IMR-90 (cell line): ENCODE data around the gene ZYG11A. TPM values are rescaled to one million over a fixed set of nuclear protein-coding genes. Genes with fewer than 3 reads are reported as not detected.

Source experiments
- ATAC-seq: fragments of 200-7000 bp; cut with Tn5 transposase; 2 replicates; pipeline ENCODE4 v1.9.1; 2020; ENCODE audit warnings: low read depth, mild to moderate bottlenecking, moderate library complexity
- BruUV-seq: library from RNA; stranded (reverse); fragments of 400-500 nt; replicated peaks from 2 replicates; lab custom pipeline; 2021; lab: Mats Ljungman, UMichigan
- CTCF ChIA-PET: fragments of 300-600 bp; formaldehyde crosslinking; extraction: SDS; loops from one replicate; lab custom pipeline; 2021; ENCODE audit warnings: antibody characterized with exemption; lab: Yijun Ruan, JAX
- POLR2A ChIA-PET: fragments of 300-600 bp; sonication (Branson Sonifier 250); formaldehyde crosslinking; loops from one replicate; lab custom pipeline; 2022; ENCODE audit warnings: antibody characterized with exemption; ENCODE audit not compliant: unreplicated experiment; lab: Charles Lee
- DNase-seq: peaks from one replicate; pipeline ENCODE4 v3.0.0; 2013
- H2AFZ ChIP-seq: replicated peaks from 2 replicates; pipeline ENCODE3; 2013; ENCODE audit warnings: low read length, mild to moderate bottlenecking; ENCODE audit not compliant: poor library complexity
- H2AK5ac ChIP-seq: 2 replicates; pipeline ENCODE4 v1.6.1; 2013; ENCODE audit warnings: low read depth, low read length, inconsistent platforms
- H2AK9ac ChIP-seq: replicated peaks from 2 replicates; pipeline ENCODE3; 2013; ENCODE audit warnings: mild to moderate bottlenecking, low read depth, low read length, moderate library complexity; ENCODE audit not compliant: poor library complexity
- H2BK120ac ChIP-seq: 2 replicates; pipeline ENCODE4 v1.6.1; 2013; ENCODE audit warnings: low read depth, low read length, inconsistent platforms
- H2BK15ac ChIP-seq: 3 replicates; pipeline ENCODE4 v1.6.1; 2013; ENCODE audit warnings: low read depth, low read length, inconsistent platforms
- H2BK20ac ChIP-seq: 2 replicates; pipeline ENCODE4 v1.6.1; 2013; ENCODE audit warnings: low read depth, mild to moderate bottlenecking, inconsistent platforms, low read length, moderate library complexity
- H2BK5ac ChIP-seq: 2 replicates; pipeline ENCODE4 v1.6.1; 2013; ENCODE audit warnings: mild to moderate bottlenecking, low read depth, low read length, inconsistent platforms; ENCODE audit not compliant: poor library complexity, severe bottlenecking
- H3K14ac ChIP-seq: replicated peaks from 2 replicates; pipeline ENCODE4 v1.6.1; 2013; ENCODE audit warnings: low read depth, low read length, inconsistent platforms
- H3K18ac ChIP-seq: 2 replicates; pipeline ENCODE4 v1.6.1; 2013; ENCODE audit warnings: low read depth, low read length, control low read depth
- H3K23ac ChIP-seq: 2 replicates; pipeline ENCODE4 v1.6.1; 2013; ENCODE audit warnings: low read depth, low read length, inconsistent platforms
- H3K27ac ChIP-seq: 2 replicates; pipeline ENCODE4 v1.5.1; 2013; ENCODE audit warnings: mild to moderate bottlenecking, control low read depth, low read length; ENCODE audit not compliant: insufficient read depth
- H3K27me3 ChIP-seq: 2 replicates; pipeline ENCODE4 v1.6.1; 2013; ENCODE audit warnings: low read length; ENCODE audit not compliant: control insufficient read depth, insufficient read depth
- H3K36me3 ChIP-seq: 2 replicates; pipeline ENCODE4 v1.6.1; 2013; ENCODE audit warnings: low read length, mixed read lengths; ENCODE audit not compliant: control insufficient read depth, insufficient read depth
- H3K4ac ChIP-seq: 2 replicates; pipeline ENCODE4 v1.6.1; 2013; ENCODE audit warnings: low read depth, low read length, inconsistent platforms
- H3K4me1 ChIP-seq: 2 replicates; pipeline ENCODE4 v1.6.1; 2013; ENCODE audit warnings: low read length, mixed read lengths; ENCODE audit not compliant: control insufficient read depth, insufficient read depth
- H3K4me2 ChIP-seq: 2 replicates; pipeline ENCODE4 v1.6.1; 2013; ENCODE audit warnings: low read depth, mild to moderate bottlenecking, control low read depth, low read length, moderate library complexity
- H3K4me3 ChIP-seq: 2 replicates; pipeline ENCODE4 v1.5.1; 2013; ENCODE audit warnings: low read depth, mild to moderate bottlenecking, control low read depth, low read length, moderate library complexity; ENCODE audit not compliant: insufficient read depth
- H3K56ac ChIP-seq: 2 replicates; pipeline ENCODE4 v1.6.1; 2013; ENCODE audit warnings: low read length, inconsistent platforms; ENCODE audit not compliant: insufficient read depth; ENCODE audit errors: extremely low read depth
- H3K79me1 ChIP-seq, 2 experiments: 2 replicates each; pipeline ENCODE4 v1.6.1; 2013; ENCODE audit warnings: low read length in 2 of 2, inconsistent platforms in 1 of 2, low read depth in 1 of 2
- H3K9ac ChIP-seq: 2 replicates; pipeline ENCODE4 v1.6.1; 2013; ENCODE audit warnings: low read depth, low read length, control low read depth
- H3K9me1 ChIP-seq: 2 replicates; pipeline ENCODE4 v1.6.1; 2013; ENCODE audit warnings: low read length, inconsistent platforms; ENCODE audit not compliant: insufficient read depth
- H3K9me3 ChIP-seq: 2 replicates; pipeline ENCODE4 v1.6.1; 2013; ENCODE audit warnings: low read length; ENCODE audit not compliant: control insufficient read depth, insufficient read depth
- H4K20me1 ChIP-seq: 2 replicates; pipeline ENCODE4 v1.6.1; 2013; ENCODE audit warnings: low read length, inconsistent platforms; ENCODE audit not compliant: insufficient read depth
- H4K5ac ChIP-seq: 2 replicates; pipeline ENCODE4 v1.6.1; 2013; ENCODE audit warnings: mild to moderate bottlenecking, low read depth, low read length, control low read depth
- H4K8ac ChIP-seq, 2 experiments: 2 replicates each; pipeline ENCODE4 v1.6.1; 2013; ENCODE audit warnings: low read depth in 2 of 2, low read length in 2 of 2, control low read depth in 1 of 2, inconsistent platforms in 1 of 2
- H4K91ac ChIP-seq: 2 replicates; pipeline ENCODE4 v1.6.1; 2013; ENCODE audit warnings: low read depth, low read length, inconsistent platforms; ENCODE audit not compliant: insufficient read depth
- BHLHE40 ChIP-seq: fragments of 150-350 bp; IDR thresholded peaks from 2 replicates; pipeline ENCODE4 v1.6.1; 2016; ENCODE audit warnings: mild to moderate bottlenecking, low read depth, low read length
- CEBPB ChIP-seq: IDR thresholded peaks from 2 replicates; pipeline ENCODE4 v1.6.1; 2012; ENCODE audit warnings: low read depth, low read length, improper control_type of control experiment
- CHD1 ChIP-seq: IDR thresholded peaks from 2 replicates; pipeline ENCODE4 v1.6.1; 2012; ENCODE audit warnings: low read depth, low read length, improper control_type of control experiment
- CTCF ChIP-seq: conservative IDR thresholded peaks from 2 replicates; pipeline ENCODE4 v1.5.1; 2012; ENCODE audit warnings: mild to moderate bottlenecking, low read depth, low read length, improper control_type of control experiment
- FOS ChIP-seq: fragments of 150-350 bp; IDR thresholded peaks from 2 replicates; pipeline ENCODE4 v1.6.1; 2016; ENCODE audit warnings: low read depth, low read length
- MAFK ChIP-seq: IDR thresholded peaks from 2 replicates; pipeline ENCODE4 v1.6.1; 2012; ENCODE audit warnings: low read depth, low read length, improper control_type of control experiment
- MAZ ChIP-seq: IDR thresholded peaks from 2 replicates; pipeline ENCODE4 v1.6.1; 2012; ENCODE audit warnings: low read depth, mild to moderate bottlenecking, low read length, improper control_type of control experiment, moderate library complexity, borderline replicate concordance
- MXI1 ChIP-seq: IDR thresholded peaks from 2 replicates; pipeline ENCODE4 v1.6.1; 2012; ENCODE audit warnings: low read depth, mild to moderate bottlenecking, low read length, moderate library complexity, borderline replicate concordance
- NFE2L2 ChIP-seq: fragments of 150-350 bp; IDR thresholded peaks from 2 replicates; pipeline ENCODE4 v1.6.1; 2016; ENCODE audit warnings: low read depth, mild to moderate bottlenecking, low read length
- POLR2A ChIP-seq: IDR thresholded peaks from 2 replicates; pipeline ENCODE4 v1.6.1; 2012; ENCODE audit warnings: mild to moderate bottlenecking, low read depth, low read length
- RAD21 ChIP-seq: IDR thresholded peaks from 2 replicates; pipeline ENCODE4 v1.6.1; 2012; ENCODE audit warnings: low read length, improper control_type of control experiment
- RCOR1 ChIP-seq: IDR thresholded peaks from 2 replicates; pipeline ENCODE4 v1.6.1; 2012; ENCODE audit warnings: mild to moderate bottlenecking, low read length, improper control_type of control experiment; ENCODE audit not compliant: insufficient replicate concordance
- RFX5 ChIP-seq: IDR thresholded peaks from 2 replicates; pipeline ENCODE4 v1.8.0; 2012; ENCODE audit warnings: low read depth, mild to moderate bottlenecking, low read length, moderate library complexity
- SMC3 ChIP-seq: fragments of 150-350 bp; IDR thresholded peaks from 2 replicates; pipeline ENCODE4 v1.6.1; 2016; ENCODE audit warnings: low read depth, mild to moderate bottlenecking, antibody characterized with exemption, low read length, moderate library complexity
- USF2 ChIP-seq: fragments of 150-350 bp; IDR thresholded peaks from 2 replicates; pipeline ENCODE4 v1.6.1; 2017; ENCODE audit warnings: mild to moderate bottlenecking, antibody characterized with exemption, low read length, low read depth
- WGBS, 2 experiments: methylation state at CpG; one replicate each; pipeline versions ENCODE4 v1.1.5 to v1.1.7; 2013; ENCODE audit warnings: missing lambda C conversion rate in 2 of 2; ENCODE audit not compliant: insufficient read length in 1 of 2; ENCODE audit errors: extremely low coverage in 2 of 2; 5-methylcytosine and 5-hydroxymethylcytosine counted together
- dilution Hi-C: fragments of 300-500 bp; cut with HindIII; formaldehyde crosslinking; loops from one replicate; pipeline ENCODE4 v1.14.3; 2018; ENCODE audit warnings: low sequenced_read_pairs; ENCODE audit not compliant: unreplicated experiment
- in situ Hi-C: fragments of 300-500 bp; cut with MboI; formaldehyde crosslinking; loops from 3 replicates; pipeline ENCODE4 v1.14.3; 2019; ENCODE audit warnings: low sequenced_read_pairs, inconsistent platforms, mixed read lengths
- intact Hi-C: fragments of 100-400 bp; cut with micrococcal nuclease; formaldehyde crosslinking; loops from 2 replicates; pipeline ENCODE4 v1.10.0; 2022
- polyA plus RNA-seq, 3 experiments: library from polyadenylated mRNA; depleted of rRNA; stranded (reverse); fragments of >200 nt; gene quantifications; 2 replicates each; pipeline ENCODE4 v1.2.3, GENCODE V29; 2012; ENCODE audit warnings: low replicate concordance in 1 of 3
- total RNA-seq: library from RNA; depleted of rRNA; stranded (reverse); fragments of >200 nt; gene quantifications from 2 replicates; pipeline ENCODE4 v1.2.3, GENCODE V29; 2012
- TF ChIP-seq, protein P1 (sequence below): fragments of 150-350 bp; IDR thresholded peaks from 2 replicates; pipeline ENCODE4 v1.6.1; 2016; ENCODE audit warnings: low read depth, mild to moderate bottlenecking, low read length, moderate library complexity, borderline replicate concordance

Gene ZYG11A
- total and polyA plus RNA-seq, 2 of the 4 experiments (the other 2 are of a cell fraction) = 0.63 to 2.0 TPM

- Histone ChIP-seq H3K27ac (no peak overlapping the region), H4K8ac (no peak overlapping the region), H3K9ac (no peak overlapping the region), H3K79me1 (peaks cover 0 to 5% of the 10 kb centered on the region in 2 experiments; a peak in 2 of 4 replicates), H3K4me3 (no peak overlapping the region), H3K4me1 (peaks cover 1% of the 10 kb centered on the region; the same call in 1 of the 2 replicates), H3K18ac (no peak overlapping the region), H2BK120ac (no peak overlapping the region), H3K4ac (no peak overlapping the region), H3K27me3 (no peaks in the 10 kb centered on the region), H3K36me3 (no peaks in the 10 kb centered on the region), H3K23ac (no peak overlapping the region), H2BK5ac (no peak overlapping the region), H2BK15ac (no peak overlapping the region), H3K14ac (no peak overlapping the region), H2AFZ (no peak overlapping the region), H4K91ac (no peak overlapping the region), H3K9me3 (no peaks in the 10 kb centered on the region), H4K5ac (no peak overlapping the region), H4K20me1 (no peaks in the 10 kb centered on the region), H2AK9ac (no peak overlapping the region), H2AK5ac (no peak overlapping the region), H3K9me1 (peaks cover 3% of the 10 kb centered on the region), H3K56ac (no peak overlapping the region), H2BK20ac (no peak overlapping the region), H3K4me2 (no peak overlapping the region)
- TF ChIP-seq RCOR1 (no peak), RFX5 (no peak), MXI1 (no peak), BHLHE40 (no peak), SMC3 (no peak), MAFK (no peak), CEBPB (no peak), USF2 (no peak), NFE2L2 (no peak), CHD1 (no peak), FOS (no peak), RAD21 (no peak), POLR2A (no peak), MAZ (no peak), CTCF (no peak)
- TF ChIP-seq, protein P1, sequence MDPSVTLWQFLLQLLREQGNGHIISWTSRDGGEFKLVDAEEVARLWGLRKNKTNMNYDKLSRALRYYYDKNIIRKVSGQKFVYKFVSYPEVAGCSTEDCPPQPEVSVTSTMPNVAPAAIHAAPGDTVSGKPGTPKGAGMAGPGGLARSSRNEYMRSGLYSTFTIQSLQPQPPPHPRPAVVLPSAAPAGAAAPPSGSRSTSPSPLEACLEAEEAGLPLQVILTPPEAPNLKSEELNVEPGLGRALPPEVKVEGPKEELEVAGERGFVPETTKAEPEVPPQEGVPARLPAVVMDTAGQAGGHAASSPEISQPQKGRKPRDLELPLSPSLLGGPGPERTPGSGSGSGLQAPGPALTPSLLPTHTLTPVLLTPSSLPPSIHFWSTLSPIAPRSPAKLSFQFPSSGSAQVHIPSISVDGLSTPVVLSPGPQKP = no peak
- 83% methylated on average over 3 of the region's 10 CpGs; no CpG with 5 or more reads in 1 of the 2 experiments for WGBS, 2 experiments
- ATAC-seq (no peak), DNase-seq (no peak)
- dilution Hi-C loops = no loop called here
- CTCF ChIA-PET = no interaction called here
- POLR2A ChIA-PET = no interaction called here
- in situ Hi-C loops = no loop called here
- intact Hi-C loops = no loop called here
- no TSS peak for BruUV-seq
These were observed 73.8 kb downstream of the ZYG11A start for GRCh38 chr1:52916241-52916975.
